ENCODE measurements around the gene EBF3. TPM values are rescaled to one million over a fixed set of nuclear protein-coding genes. Genes with fewer than 3 reads are reported as not detected.

EBF3 gene
- total RNA-seq, 1 donor from 2014 or later, result 0.07 TPM

DNA sequence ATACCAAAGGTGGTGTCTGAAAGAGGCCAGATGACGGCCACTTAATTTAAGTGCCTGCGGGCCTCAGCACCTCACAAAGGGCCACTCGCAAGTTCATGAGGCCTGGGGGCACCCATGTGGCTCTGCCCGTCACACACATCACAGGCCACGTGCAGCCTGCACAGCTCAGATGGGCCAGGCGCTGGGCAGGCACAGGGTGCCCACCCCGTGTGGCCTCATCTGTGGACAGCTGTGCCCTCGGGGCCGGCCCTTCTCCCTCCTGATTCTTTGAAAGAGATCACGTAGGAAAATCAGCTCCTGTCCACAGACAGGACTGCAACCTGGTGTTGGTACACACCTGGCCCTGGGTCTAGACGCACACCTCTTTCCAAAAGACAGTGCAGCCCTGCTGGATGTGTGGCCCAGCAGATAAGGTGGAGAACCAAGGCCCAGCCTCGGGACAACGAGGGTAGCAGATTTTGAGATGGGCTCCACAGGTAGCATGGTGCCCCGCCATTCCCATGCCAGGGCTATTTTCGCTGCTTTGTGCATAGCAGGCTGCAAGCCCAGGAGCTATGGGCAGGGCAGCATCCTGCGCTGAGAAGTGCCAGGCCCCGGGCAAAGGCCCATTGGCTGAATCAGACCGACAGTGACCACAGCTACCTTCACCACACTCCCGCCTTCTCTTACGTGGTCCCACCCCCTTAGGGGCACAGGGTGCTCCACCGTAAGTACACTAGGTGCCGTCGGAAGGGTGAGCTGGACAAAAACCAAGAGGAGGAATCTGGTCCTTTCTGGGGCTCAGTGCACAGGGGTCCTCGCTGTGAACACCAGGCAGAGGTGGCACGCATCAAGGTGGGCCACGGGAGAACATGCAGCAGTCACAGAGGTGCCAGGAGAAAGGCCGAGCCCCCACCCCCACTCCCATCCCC, 124.5 kb downstream of the EBF3 start:
- DNase-seq (ENCODE audit: low read depth, low spot score), result no peak

DNA sequence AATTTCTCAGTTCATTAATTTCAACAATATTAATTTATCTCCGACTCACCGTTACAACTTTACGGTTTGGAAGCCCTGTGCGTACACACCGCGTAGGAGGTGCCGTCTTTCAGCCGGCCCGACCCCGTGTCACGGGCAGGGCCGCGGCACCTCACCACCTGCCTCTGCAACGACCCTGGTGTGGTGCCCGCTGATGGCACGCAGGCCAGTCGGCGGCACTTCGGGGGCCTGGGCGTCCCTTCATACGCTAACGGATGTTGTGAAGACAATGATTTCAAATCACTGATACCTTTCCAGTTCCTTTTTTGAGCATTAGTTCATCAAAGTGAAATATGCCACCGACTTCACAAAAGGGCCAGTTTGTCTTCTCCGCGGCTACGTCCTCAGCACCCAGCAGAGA, 125.3 kb downstream of the EBF3 start:
- no peak for DNase-seq (ENCODE audit: low read depth, low spot score)

DNA sequence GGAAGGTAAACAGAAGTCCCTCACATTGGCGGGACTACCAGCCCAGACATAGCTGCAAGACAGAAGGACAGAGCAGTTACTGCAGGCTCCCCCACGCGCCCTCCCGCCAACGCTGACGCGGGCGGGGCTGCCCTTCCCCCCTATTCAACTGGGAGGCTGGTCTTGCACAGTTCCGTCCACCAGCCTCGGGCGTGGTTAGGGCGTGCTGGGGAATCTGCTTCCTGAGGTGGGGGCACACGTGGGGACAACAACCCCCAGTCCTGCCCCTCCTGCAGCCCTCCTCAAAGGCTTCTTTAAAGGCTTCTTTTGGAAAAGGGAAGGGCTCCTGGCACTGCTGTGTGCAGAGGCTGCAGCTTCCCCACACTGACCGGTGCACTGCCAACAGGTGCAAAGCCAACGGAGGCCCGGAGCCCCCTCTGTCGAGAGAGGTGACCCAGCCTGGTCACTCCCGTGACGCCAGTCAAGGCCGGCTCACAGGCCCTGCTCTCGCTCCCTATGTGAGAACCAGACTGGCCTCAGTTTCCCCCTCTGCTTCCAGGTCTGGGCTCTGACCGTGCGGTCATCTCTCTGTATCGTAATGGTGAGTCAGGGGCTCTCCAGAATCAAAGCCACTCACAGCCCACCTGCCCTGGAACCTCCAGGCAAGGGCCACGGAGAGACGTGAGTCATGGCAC, 126.0 kb downstream of the EBF3 start:
- no peak for DNase-seq (ENCODE audit: low read depth, low spot score)

DNA sequence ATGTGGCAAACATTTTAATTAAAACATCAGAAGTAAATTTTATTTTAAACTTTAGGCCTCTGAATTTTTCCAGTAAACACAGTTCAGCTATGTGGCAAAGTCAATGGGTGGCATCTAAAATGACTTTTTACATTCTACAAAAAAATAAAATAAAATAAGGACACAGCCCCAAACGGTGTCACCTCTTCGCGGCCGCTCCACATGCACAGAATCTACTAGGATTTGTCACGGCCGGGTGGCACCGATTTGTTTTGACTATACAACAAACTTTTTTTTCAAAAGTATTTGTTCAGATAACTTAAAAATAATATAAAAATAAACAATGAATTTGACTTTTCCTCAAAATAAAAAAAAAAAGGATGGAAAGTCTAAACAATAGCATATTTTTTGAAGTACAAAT, 127.8 kb downstream of the EBF3 start:
- no peak for DNase-seq (ENCODE audit: low read depth, low spot score)

DNA sequence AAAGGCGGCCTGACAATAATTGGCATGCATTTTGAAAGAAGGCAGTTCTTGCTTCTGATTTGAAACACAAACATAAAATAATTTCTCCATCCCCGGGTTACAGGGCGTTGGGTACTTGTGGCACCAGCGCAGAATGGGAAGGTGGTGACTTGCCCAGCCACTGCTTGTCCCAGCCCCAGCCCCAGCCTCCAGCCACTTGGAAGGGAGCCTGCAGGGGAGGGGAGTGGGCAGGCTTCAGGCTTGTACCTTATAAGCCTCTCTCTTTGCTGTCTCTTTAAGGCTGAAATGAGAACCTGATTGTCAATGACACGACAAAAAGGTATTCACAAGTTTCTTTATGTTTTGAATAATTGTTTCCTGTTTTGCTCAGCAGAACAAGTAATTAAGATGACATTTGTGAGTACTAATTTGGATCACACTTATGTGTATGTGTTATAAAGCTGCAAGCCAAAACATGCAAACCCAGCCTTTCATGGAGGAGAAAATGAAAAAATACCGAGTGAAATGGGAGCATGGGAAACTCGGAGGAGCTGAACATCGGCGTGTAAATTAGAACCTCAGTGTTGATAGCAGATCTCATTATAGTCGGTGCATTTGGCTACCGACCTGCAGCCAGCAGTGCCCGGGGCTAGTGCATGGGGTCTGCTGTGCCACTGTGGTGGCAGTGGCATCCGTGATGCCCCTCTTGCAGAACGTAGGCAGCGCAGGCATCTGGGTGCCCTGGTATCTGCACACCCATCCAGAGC, 129.9 kb downstream of the EBF3 start:
- DNase-seq (ENCODE audit: low read depth, low spot score), result no peak

DNA sequence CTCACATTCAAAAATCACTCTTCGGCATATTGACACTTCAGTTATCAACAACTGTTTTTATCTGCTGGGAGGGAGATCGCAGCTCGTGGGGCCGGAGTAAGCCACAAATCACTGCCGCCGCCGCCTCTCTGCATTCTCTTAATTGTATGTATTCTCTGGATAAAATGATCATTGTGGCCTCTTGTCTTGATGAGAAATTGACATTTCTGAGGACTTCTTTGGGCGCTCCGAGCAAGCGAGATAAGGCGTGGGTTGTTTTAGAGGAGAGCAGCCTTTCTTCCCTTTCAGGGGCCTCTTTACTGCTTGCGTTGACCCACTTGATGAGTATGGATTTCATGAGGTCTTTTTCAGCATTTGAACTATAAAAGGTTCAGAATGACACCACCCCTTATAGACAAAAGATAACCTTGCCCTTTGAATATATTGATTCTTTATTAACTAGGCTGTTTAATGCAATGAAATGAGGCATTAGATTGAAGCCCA, 130.6 kb downstream of the EBF3 start:
- DNase-seq (ENCODE audit: low read depth, low spot score), result no peak

DNA sequence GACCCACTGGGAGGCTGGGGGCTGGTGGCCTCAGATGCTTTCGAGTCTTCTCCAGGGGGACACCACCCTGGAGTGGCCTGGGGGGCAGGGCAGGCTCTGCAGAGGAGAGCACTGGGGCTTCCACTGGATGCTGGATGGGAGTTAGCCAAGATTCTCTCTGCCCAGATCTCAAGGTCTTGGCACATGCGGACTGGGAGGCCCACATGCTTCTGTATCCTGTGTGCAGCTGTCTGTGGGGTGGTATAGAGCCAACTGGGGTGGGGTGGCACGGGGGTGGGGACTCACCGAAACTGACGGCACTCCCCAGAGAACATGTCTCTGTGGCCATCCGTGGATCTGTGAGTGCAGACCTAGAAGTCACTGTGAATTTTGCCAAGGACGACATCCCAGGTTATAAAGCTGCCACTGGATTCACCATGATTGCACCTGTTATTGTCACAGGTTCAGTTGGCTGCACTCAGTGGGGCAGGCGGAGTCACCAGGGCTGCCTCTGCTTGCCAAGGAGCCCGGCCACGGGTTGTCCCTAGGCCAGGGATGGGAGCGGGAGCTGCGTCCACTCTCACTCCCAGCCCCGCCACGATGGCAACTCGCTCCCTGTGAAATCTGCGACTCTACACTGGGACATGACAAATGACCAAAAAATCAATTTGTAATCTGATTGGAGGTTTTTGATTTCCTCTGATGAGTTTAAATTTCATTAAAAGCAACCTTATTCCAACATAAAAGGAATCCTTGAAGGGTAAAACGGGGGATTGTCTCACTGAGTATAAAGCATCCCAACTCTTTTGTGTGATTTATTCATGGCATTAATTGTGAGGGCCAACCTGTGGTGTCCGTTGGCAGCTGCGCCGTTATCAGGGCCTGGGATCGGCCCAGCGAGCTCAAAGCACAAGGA, 131.3 kb downstream of the EBF3 start:
- no peak for DNase-seq (ENCODE audit: low read depth, low spot score)

DNA sequence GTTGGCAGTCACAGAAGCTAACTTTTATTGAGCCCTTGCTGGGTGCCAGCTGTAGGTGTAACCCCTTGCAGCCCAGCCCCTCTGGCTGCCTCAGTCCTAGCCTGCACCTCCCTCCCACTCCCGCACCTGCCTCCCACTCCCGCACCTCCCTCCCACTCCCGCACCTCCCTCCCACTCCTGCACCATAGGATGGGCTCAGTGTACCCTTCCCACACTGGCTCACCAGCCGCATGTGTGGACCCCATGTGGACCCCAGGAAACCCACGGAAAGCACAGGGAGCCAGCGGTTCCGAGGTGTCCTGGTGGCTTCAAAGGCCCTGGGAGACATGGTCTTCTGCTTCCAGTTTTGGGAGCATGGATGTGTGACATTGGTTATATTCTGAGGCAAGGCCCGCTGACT, 132.9 kb downstream of the EBF3 start:
- DNase-seq (ENCODE audit: low read depth, low spot score), result no peak

DNA sequence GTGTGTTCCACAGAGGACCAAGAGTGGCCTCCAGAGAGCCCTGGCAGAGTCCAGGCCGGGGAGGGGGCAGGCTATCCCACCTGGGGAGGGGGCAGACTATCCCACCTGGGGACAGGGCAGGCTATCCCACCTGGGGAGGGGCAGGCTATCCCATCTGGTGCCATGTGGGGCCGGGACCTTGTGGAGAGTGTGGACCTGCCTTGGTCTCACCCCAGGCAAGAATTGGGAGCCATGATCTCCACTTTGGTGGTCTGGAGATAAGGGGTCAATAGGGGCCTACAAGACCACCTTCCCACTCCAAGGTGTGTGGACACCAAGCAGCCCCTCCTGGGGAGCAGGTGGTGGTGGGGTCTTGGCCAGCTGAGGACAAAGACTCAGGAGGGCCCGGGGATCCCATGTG, 138.2 kb downstream of the EBF3 start:
- DNase-seq (ENCODE audit: low read depth, low spot score), result no peak

DNA sequence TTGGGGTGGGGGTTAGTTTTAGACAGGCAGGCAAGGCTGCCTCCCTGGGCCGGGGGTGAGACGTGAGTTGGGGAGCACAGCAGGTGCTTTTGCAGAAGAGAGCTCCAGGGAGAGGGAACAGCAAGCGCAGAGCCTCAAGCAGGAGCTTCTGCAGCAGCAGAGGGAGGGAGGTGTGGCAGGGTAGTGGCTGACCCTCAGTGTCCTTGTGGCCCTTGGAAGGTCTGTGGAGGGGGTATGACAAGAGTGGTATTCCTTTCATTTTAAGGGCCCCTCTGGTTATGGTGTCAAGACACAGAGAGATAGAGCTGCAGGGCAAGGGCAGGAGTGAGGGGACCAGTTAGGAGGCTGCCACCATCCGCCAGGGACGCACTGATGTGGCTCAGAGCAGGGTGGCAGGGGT, 138.9 kb downstream of the EBF3 start:
- no peak for DNase-seq (ENCODE audit: low read depth, low spot score)

DNA sequence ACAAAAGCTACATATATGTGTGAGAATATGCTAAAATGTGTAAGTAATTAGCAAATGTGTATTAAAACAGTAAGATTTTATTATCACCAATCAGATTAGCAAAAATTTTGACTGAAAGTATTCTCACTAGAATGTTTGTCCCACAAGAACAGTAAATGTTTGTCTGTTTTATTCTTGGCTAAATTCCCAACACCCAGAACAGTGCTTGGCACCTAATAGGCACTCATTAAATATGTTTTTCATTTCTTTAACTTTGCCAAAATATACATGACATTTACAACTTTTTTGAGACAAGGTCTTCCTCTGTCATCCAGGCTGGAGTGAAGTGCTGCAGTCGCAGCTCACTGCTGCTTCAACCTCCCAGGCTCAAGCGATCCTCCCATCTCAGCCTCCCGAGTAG, 143.6 kb downstream of the EBF3 start:
- no peak for DNase-seq (ENCODE audit: low read depth, low spot score)

DNA sequence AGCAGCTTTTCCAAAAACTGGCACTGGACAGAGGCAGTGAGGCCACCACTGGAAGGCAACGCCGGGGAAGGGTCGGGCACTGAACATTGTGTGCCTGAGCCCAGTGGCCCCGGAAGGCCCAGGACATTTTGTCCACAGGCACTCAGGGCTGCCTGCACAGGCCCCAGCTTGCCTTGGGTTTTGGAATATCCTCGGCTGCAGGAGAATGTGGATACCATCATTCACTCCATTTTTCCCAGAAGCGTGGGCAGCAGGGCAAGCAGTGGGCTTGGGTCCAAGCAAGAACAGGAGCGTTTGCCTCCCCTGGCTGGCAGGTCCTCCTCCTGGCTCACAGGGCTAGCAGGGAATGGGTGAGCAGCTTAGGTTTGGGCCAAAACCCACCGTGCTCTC, 147.4 kb downstream of the EBF3 start:
- DNase-seq (ENCODE audit: low read depth, low spot score), result no peak

DNA sequence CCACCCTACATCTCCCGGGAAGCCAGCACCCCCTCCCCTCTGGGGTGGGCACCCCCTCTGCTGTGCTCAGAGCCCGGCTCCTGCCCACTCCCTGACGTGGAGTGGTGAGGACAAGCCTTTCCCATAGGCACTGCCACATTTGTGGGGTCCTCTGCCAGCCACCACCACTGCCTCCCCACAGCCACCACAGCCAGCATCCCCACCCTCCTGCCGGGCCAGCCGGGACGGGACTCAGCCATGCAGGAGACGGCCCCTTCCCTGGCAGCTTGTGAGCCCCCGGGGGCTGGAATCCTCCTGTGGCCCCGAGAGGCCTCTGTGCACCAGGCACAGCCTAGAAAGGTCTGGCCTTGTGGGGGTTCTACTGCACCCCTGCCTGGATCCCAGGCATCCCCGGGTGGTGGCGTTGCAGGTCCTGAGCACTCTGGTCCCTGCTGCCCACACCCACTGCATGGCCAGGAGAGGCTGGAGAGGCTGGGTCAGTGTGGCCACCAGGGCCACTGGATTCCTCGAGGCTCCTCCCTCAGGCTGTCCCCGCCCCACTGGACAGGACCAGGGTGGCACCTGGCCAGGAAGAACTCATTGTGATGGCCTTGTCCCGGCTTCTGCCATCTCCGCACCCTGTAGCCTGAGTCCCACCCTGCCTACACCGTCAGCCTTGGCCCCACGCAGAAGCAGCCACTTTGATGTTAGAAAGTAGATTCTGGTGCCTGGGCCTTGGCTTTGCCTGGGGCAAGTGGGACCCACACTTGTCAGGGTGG, 148.0 kb downstream of the EBF3 start:
- DNase-seq (ENCODE audit: low read depth, low spot score), result no peak

DNA sequence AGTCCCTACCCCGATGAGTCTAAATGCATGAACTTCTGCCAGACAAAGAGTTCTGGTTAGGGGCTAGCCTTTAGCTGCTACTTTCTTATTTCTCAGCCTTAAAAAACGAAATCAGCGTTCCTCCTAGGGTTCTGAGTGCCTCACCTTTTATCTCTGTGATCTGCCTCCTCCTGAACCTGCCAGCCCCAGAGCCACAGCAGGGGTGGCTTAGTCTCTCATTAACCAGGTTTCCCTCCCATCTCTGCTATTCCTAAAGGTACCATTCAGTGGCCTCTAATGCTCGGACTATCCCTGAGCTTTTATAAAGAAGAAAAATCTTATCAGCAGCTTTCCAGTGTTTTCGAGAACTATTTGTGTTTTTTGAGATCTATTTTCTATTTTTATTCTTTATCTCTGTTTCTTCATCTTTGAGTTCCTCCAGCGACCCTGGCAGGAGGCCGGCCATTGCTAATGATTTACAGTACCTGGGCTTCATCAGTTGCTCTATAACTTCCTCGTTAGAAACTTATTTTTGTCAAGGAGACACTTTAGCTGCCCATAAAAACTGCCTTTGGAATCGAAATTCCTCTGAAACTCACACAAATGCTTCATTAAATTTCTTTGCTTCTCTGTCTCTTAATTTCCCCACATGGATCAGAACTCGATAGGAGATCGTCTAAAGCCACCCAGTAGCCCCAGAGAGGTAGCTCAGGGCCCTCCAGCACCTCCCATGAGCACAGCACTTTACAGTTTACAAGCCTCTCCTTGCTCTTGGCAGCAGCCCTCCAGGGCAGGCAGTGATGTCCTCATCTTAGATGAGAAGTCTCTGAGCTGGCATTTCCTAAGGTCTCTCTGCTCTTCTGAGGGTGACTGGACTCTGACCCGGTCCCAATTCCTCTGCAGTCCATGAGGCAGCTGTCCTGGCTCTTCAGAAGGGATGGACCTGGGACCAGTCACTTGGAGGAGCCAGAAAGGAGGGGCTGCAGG, 149.1 kb downstream of the EBF3 start:
- DNase-seq (ENCODE audit: low read depth, low spot score), result no peak

DNA sequence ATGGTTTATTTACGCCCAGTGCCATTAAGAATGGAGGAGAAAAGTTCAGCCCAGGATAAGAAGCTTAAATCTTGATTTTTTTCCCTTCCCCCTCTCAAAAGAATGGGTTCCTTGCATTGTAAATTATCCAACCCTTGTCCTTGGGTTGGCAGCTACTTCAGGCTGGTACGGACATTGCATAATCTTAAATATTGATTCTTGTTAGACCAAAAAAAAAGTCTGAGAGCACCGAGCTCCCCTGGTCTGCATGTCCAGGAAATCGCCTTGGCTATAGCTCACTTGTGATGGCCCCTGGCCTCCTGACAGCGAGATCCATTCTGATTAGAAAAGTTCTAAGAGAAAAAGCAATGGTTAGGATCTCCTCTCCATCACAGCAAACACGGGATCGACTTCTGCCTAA, 151.7 kb downstream of the EBF3 start:
- no peak for DNase-seq (ENCODE audit: low read depth, low spot score)

DNA sequence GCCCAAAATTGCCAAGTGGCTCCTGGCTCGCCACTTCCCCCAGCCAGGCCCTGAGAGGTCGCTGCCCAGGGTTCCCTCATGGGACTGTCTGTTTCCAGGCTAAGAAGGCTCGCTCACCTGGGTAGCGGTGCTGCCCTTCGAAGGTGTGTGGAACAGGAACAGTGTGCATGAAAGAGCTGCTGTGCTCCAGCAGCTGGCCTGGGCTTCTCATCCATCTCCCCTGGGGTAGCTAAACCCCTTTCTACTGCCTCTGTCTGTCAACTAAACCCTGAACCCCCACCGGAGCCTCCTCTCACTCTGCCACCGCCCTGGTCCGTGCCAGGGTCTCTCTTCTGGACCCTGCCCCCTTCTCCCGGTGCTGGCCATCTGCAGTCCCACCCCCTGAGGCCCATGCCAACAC, 152.9 kb downstream of the EBF3 start:
- no peak for DNase-seq (ENCODE audit: low read depth, low spot score)

DNA sequence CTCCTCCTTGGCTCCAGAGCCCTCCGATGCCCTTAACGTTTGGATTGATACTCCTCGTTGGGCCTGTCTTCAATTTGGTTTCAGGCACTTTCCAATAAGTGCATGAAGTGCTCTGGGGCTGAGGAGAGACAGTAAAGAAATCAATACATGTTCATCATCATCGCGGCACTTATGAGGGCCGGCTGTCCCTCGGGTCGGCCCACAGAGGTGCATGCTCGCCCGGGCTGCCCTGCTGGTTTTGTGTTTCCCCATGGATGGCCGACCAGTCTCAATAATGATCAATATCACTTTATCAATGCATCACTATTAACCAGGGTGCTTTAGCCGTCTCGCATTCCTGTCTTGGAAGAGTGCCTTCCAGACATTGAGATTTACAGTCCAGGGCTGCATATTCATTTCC, 154.2 kb downstream of the EBF3 start:
- DNase-seq (ENCODE audit: low read depth, low spot score), result no peak

DNA sequence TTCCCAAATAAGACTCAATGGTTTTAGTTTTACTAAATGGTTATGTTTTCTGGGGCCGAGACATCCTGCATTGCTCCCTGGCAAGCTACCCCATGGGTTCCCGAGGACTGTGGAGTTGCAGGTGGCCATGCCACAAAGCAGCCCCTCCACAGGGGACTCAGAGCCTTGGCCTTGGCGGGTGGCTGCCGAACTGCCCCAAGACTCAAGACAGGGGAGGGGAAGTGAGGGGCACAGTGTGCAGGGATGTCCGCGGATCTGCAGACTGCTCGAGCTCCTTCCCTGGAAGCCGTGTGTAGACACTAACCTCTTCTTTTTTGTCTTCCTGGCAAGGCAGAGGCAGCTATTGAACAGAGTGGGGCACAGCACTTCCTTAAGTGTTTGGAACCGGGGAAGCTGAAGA, 154.6 kb downstream of the EBF3 start:
- DNase-seq (ENCODE audit: low read depth, low spot score), result no peak
